Measurements from ENCODE around the gene RBM15B. TPM values are rescaled to one million over a fixed set of nuclear protein-coding genes. Genes with fewer than 3 reads are reported as not detected.

RBM15B gene, protein sequence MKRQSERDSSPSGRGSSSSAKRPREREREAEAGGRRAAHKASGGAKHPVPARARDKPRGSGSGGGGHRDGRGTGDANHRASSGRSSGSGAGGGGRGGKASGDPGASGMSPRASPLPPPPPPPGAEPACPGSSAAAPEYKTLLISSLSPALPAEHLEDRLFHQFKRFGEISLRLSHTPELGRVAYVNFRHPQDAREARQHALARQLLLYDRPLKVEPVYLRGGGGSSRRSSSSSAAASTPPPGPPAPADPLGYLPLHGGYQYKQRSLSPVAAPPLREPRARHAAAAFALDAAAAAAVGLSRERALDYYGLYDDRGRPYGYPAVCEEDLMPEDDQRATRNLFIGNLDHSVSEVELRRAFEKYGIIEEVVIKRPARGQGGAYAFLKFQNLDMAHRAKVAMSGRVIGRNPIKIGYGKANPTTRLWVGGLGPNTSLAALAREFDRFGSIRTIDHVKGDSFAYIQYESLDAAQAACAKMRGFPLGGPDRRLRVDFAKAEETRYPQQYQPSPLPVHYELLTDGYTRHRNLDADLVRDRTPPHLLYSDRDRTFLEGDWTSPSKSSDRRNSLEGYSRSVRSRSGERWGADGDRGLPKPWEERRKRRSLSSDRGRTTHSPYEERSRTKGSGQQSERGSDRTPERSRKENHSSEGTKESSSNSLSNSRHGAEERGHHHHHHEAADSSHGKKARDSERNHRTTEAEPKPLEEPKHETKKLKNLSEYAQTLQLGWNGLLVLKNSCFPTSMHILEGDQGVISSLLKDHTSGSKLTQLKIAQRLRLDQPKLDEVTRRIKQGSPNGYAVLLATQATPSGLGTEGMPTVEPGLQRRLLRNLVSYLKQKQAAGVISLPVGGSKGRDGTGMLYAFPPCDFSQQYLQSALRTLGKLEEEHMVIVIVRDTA
- 78.8 and 79.4 TPM in 2 replicates for total RNA-seq
- long read RNA-seq, full-length matches to known transcripts = 24 of 24 reads
- long read RNA-seq, partial matches to known transcripts = 0 of 24 reads
- long read RNA-seq, other reads (novel, unspliced or antisense) = 0 of 24 reads

DNA sequence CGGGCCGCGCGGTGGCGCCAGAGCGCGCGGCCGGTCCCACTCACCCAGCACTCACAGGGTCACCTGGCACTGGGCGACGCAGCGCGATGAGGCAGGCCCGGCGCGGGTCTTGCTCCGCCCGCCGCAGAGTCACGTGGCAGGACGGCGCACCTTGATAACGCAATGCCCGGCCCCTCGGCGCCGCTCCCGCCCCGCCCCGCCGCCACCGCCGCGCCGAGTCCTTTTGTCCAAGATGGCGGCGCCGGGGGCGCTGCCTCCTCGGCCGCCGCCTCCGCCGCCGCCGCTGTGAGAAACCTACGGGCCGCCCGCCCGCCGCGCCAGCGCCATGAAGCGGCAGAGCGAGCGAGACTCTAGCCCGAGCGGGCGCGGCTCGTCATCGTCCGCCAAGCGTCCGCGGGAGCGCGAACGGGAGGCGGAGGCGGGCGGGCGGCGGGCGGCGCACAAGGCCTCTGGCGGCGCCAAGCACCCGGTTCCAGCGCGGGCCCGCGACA is at the start of gene RBM15B:
Gene RBM15B (plus strand): TSS at position 211 of the 491 bp plus-strand sequence. CDS start 115 bp downstream, at position 326.
- no peaks in the 10 kb centered on the region for H3K9me3 Mint-ChIP-seq
- peak within 1 kb of the TSS; percentile 89 for H3K4me3 Mint-ChIP-seq
- DNase-seq (ENCODE audit: low read depth, low spot score) = peak; percentile 93
- peak within 1 kb of the TSS; percentile 98 for H3K27ac Mint-ChIP-seq (ENCODE audit: unreplicated experiment)
- TF ChIP-seq, protein P1, sequence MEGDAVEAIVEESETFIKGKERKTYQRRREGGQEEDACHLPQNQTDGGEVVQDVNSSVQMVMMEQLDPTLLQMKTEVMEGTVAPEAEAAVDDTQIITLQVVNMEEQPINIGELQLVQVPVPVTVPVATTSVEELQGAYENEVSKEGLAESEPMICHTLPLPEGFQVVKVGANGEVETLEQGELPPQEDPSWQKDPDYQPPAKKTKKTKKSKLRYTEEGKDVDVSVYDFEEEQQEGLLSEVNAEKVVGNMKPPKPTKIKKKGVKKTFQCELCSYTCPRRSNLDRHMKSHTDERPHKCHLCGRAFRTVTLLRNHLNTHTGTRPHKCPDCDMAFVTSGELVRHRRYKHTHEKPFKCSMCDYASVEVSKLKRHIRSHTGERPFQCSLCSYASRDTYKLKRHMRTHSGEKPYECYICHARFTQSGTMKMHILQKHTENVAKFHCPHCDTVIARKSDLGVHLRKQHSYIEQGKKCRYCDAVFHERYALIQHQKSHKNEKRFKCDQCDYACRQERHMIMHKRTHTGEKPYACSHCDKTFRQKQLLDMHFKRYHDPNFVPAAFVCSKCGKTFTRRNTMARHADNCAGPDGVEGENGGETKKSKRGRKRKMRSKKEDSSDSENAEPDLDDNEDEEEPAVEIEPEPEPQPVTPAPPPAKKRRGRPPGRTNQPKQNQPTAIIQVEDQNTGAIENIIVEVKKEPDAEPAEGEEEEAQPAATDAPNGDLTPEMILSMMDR (conservative IDR thresholded peaks at IDR 0.05) = peak; percentile 86
- peaks cover 62% of the 10 kb centered on the region for H3K4me1 Mint-ChIP-seq
- peaks cover 45% of the 10 kb centered on the region for H3K36me3 Mint-ChIP-seq (ENCODE audit: low read depth)
- H3K27me3 Mint-ChIP-seq (ENCODE audit: low read depth) = peaks cover 3% of the 10 kb centered on the region

DNA sequence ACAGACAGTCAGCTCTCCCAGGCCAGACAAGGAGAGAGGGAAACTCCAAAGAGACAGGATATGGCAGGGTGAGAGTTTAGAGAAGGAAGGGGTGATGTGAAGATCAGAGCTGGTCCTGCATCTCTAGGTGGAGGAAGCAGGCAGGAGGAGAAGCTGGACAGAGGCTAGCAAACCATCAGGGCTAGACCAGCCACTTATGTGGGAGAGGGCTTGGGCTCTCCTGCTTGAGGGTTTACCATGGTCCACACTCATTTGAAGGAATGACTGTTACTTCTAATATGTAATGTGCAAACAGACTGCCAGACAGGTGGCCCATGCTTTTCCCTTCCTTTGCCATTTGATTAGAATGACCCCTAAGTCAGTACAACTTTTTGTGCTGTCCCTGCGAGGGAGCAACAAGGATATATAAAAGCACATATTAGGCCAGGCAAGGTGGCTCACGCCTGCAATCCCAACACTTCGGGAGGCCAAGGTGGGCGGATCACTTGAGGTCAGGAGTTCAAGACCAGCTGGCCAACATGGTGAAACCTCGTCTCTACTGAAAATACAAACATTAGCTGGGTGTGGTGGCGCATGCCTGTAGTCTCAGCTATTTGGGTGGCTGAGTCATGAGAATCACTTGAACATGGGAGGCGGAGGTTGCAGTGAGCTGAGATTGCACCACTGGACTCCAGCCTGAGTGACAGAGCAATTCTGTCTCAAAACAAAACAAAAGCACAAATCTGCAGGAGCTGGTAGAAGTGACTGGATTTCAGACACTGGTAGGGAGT is 47.0 kb upstream of the RBM15B start:
- Mint-ChIP-seq H3K9me3 (no peaks in the 10 kb centered on the region), H3K36me3 (ENCODE audit: low read depth) (peaks cover 2% of the 10 kb centered on the region), H3K27ac (ENCODE audit: unreplicated experiment) (no peak overlapping the region), H3K4me3 (no peak overlapping the region), H3K27me3 (ENCODE audit: low read depth) (no peaks in the 10 kb centered on the region), H3K4me1 (peaks cover 10% of the 10 kb centered on the region)
- TF ChIP-seq, protein P1 (conservative IDR thresholded peaks at IDR 0.05) = no peak
- DNase-seq (ENCODE audit: low read depth, low spot score) = no peak

DNA sequence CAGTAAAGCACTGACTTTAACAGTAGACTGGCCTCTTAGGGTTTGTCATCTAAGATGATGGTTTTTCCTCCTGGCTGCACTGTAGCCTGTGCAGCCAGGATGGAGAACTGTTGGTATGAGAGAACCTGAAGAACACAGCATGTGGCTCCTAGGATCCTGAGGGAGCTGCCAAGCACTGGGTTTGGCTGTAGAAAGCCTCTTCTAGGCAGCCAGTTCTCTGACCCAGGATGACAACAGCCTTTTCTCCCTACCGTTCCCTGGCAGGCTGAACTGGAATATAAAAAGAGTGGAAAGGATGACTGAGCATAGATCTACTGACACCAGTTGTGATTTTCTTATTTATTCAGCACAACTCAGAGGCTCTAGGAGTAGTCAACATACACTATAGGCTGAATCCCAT is 40.3 kb upstream of the RBM15B start:
- Mint-ChIP-seq H3K27me3 (ENCODE audit: low read depth) (no peaks in the 10 kb centered on the region), H3K27ac (ENCODE audit: unreplicated experiment) (no peak overlapping the region), H3K4me1 (no peaks in the 10 kb centered on the region), H3K36me3 (ENCODE audit: low read depth) (no peaks in the 10 kb centered on the region), H3K4me3 (no peak overlapping the region), H3K9me3 (peaks cover 5% of the 10 kb centered on the region)
- TF ChIP-seq, protein P1 (conservative IDR thresholded peaks at IDR 0.05) = no peak
- no peak for DNase-seq (ENCODE audit: low read depth, low spot score)

DNA sequence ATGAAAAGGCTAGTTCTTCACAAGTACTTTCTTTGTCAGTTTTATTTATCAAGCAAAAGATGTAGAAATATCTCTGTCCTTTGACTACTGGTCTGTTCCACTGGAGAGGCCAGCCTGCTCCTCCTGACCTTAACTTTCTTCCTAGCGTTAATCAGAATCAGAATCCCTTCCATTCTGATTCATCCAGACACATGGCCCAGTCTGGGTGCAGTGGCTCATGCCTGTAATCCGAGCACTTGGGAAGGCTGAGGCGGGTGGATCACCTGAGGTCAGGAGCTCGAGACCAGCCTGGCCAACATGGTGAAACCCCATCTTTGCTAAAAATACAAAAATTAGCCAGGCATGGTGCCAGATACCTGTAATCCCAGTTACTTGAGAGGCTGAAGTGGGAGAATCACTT is 38.0 kb upstream of the RBM15B start:
- TF ChIP-seq, protein P1 (conservative IDR thresholded peaks at IDR 0.05) = no peak
- no peak for DNase-seq (ENCODE audit: low read depth, low spot score)
- no peak overlapping the region for H3K27ac Mint-ChIP-seq (ENCODE audit: unreplicated experiment)
- H3K4me3 Mint-ChIP-seq = no peak overlapping the region
- H3K27me3 Mint-ChIP-seq (ENCODE audit: low read depth) = no peaks in the 10 kb centered on the region
- H3K36me3 Mint-ChIP-seq (ENCODE audit: low read depth) = no peaks in the 10 kb centered on the region
- H3K9me3 Mint-ChIP-seq = peaks cover 5% of the 10 kb centered on the region
- no peaks in the 10 kb centered on the region for H3K4me1 Mint-ChIP-seq

DNA sequence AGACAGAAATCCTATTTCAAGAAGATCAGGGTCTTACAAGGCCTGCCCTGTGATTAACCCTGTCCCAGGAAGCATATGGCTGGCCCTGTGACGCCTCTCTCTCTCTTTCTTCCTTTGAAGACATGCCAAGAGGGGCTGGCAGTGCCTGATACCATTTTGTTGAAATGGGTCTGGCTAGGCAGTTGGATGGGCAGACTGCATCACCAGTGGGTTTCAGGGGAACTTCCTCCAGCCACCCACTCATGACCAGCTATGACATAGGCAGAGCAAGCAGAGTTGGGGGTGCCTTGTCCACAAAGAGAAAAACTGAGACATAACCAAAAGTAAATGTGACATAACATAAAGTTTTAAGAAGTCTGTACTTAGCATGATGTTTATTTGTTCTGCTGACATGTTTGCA is 37.4 kb upstream of the RBM15B start:
- H3K27ac Mint-ChIP-seq (ENCODE audit: unreplicated experiment) = no peak overlapping the region
- H3K4me1 Mint-ChIP-seq = no peaks in the 10 kb centered on the region

More for the DNA sequence above, 37.4 kb upstream of the RBM15B start:
- Mint-ChIP-seq H3K4me3 (no peak overlapping the region), H3K27me3 (ENCODE audit: low read depth) (no peaks in the 10 kb centered on the region), H3K36me3 (ENCODE audit: low read depth) (no peaks in the 10 kb centered on the region), H3K9me3 (peaks cover 5% of the 10 kb centered on the region)
- DNase-seq (ENCODE audit: low read depth, low spot score) = no peak
- TF ChIP-seq, protein P1 (conservative IDR thresholded peaks at IDR 0.05) = no peak
